GM10248 (cell line): ENCODE results near the gene GLS.

Experiments used
- CTCF ChIA-PET: fragments of 300-600 bp; sonication (Branson Sonifier 250); formaldehyde crosslinking; extraction: SDS; loops from one replicate; lab custom pipeline; 2021; ENCODE audit warnings: antibody characterized with exemption; lab: Yijun Ruan, JAX
- POLR2A ChIA-PET: fragments of 350-650 bp; sonication (Branson Sonifier 250); formaldehyde crosslinking; extraction: SDS; loops from one replicate; lab custom pipeline; 2020; ENCODE audit warnings: antibody characterized with exemption; lab: Yijun Ruan, JAX
- DNase-seq: peaks from one replicate; pipeline ENCODE4 v3.0.0; 2012; ENCODE audit errors: extremely low spot score
- CTCF ChIP-seq: IDR thresholded peaks from 2 replicates; pipeline ENCODE4 v1.5.1; 2012; ENCODE audit warnings: mild to moderate bottlenecking, low read depth; ENCODE audit errors: extremely low read depth, missing control alignments, control extremely low read depth

The GLS gene

GRCh38 chr2:190974629-190975361, 94.2 kb downstream of the GLS start:
- DNase-seq: no peak
- CTCF ChIA-PET: interaction anchor here (0.9 to 2.1 kb wide), 4 partner anchors 11 to 40 kb away, joined by 3 to 11 read pairs (median 4); partner anchors contain the start of gene STAT1
- no peak for TF ChIP-seq CTCF
- POLR2A ChIA-PET: no interaction called here

GRCh38 chr2:190976521-190976920, 95.9 kb downstream of the GLS start:
- no peak for TF ChIP-seq CTCF
- POLR2A ChIA-PET: no interaction called here
- CTCF ChIA-PET: interaction anchor here (2.1 kb wide), 1 partner anchor 14 kb away, joined by 4 read pairs; no protein-coding TSS in a partner anchor
- DNase-seq: no peak

GRCh38 chr2:190977505-190977904, 96.9 kb downstream of the GLS start:
- ChIA-PET CTCF (interaction anchor here (0.9 kb wide), 1 partner anchor 8 kb away, joined by 3 read pairs; no protein-coding TSS in a partner anchor), POLR2A (no interaction called here)
- TF ChIP-seq CTCF: no peak
- DNase-seq: no peak

GRCh38 chr2:190978389-190979053, 97.9 kb downstream of the GLS start:
- ChIA-PET POLR2A (no interaction called here), CTCF (interaction anchor here (0.8 to 1.2 kb wide), 3 partner anchors 9 to 14 kb away, joined by 3 read pairs; no protein-coding TSS in a partner anchor)
- no peak for TF ChIP-seq CTCF
- DNase-seq: no peak

GRCh38 chr2:190979906-190980629, 99.4 kb downstream of the GLS start:
- TF ChIP-seq CTCF: no peak
- ChIA-PET POLR2A (no interaction called here), CTCF (interaction anchor here (1.2 to 1.6 kb wide), 3 partner anchors 12 to 26 kb away, joined by 3 to 5 read pairs (median 3); no protein-coding TSS in a partner anchor)
- no peak for DNase-seq

GRCh38 chr2:190980630-190981209, 100.1 kb downstream of the GLS start:
- TF ChIP-seq CTCF: no peak
- ChIA-PET POLR2A (no interaction called here), CTCF (interaction anchor here (1.1 to 1.9 kb wide), 3 partner anchors 13 to 130 kb away, joined by 4 to 5 read pairs (median 4); no protein-coding TSS in a partner anchor)
- DNase-seq: no peak
